AG04450 (cell line): ENCODE measurements around the gene DAPL1. TPM values are rescaled to one million over a fixed set of nuclear protein-coding genes. Genes with fewer than 3 reads are reported as not detected.

ENCODE experiments used
- CTCF ChIA-PET: fragments of 300-600, 350-600 bp; formaldehyde crosslinking; extraction: SDS; loops from one replicate; lab custom pipeline; 2022; ENCODE audit warnings: antibody characterized with exemption, inconsistent platforms; lab: Charles Lee
- POLR2A ChIA-PET: fragments of 350-600 bp; formaldehyde crosslinking; extraction: SDS; loops from one replicate; lab custom pipeline; 2021; ENCODE audit warnings: antibody characterized with exemption, inconsistent platforms; lab: Yijun Ruan, JAX
- DNase-seq: peaks from one replicate; pipeline ENCODE4 v3.0.0-alpha.2; 2011; ENCODE audit warnings: low read depth, low spot score
- H3K27ac ChIP-seq: one replicate; pipeline ENCODE4 v1.5.1; 2012; ENCODE audit warnings: low read depth, low read length, control low read depth
- H3K27me3 ChIP-seq: one replicate; pipeline ENCODE4 v1.6.0; 2012; ENCODE audit warnings: low read length; ENCODE audit not compliant: control insufficient read depth, insufficient read depth
- H3K4me3 ChIP-seq: 2 replicates; pipeline ENCODE4 v1.5.1; 2011; ENCODE audit warnings: mild to moderate bottlenecking, low read depth, low read length, control low read depth
- H3K9me3 ChIP-seq: 2 replicates; pipeline ENCODE4 v1.5.1; 2012; ENCODE audit warnings: low read length; ENCODE audit not compliant: control insufficient read depth, insufficient read depth
- polyA plus RNA-seq: library from polyadenylated mRNA; depleted of rRNA; stranded (reverse); fragments of >200 nt; gene quantifications from 2 replicates; pipeline ENCODE4 v1.2.3, GENCODE V29; 2011
- TF ChIP-seq, protein P1 (sequence below): IDR thresholded peaks from 2 replicates; pipeline ENCODE4 v1.5.1; 2011; ENCODE audit warnings: low read depth, low read length, control low read depth, inconsistent platforms

Gene DAPL1
- polyA plus RNA-seq, 1 experiment = not detected

DNA sequence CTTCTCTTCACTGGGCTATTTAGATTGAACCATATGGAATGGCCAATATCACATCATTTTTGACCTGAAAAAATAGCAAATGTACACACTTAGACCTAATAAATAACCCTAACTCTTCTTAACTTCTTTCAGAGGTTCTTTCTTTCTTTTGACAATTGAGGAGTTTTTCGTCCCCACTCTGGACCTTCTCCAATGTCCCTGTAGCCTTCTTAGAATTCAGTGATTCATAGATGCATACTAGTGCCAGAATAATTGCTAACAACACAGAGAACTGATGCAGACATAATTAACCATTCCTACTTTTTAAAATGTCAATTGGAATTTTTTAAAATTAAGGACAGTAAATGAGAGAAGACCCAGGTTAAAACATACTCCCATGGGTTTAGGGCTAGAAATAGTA, 20.0 kb downstream of the DAPL1 start:
- CTCF ChIA-PET = interaction anchor here (0.6 kb wide), 1 partner anchor 545 kb away, joined by 4 read pairs; no protein-coding TSS in a partner anchor

GRCh38 chr2:158815658-158816057, 20.5 kb downstream of the DAPL1 start:
- DNase-seq = no peak
- H3K27ac ChIP-seq = no peak overlapping the region
- no peaks in the 10 kb centered on the region for H3K9me3 ChIP-seq
- POLR2A ChIA-PET = no interaction called here
- CTCF ChIA-PET = no interaction called here
- H3K4me3 ChIP-seq = no peak overlapping the region
- TF ChIP-seq, protein P1, sequence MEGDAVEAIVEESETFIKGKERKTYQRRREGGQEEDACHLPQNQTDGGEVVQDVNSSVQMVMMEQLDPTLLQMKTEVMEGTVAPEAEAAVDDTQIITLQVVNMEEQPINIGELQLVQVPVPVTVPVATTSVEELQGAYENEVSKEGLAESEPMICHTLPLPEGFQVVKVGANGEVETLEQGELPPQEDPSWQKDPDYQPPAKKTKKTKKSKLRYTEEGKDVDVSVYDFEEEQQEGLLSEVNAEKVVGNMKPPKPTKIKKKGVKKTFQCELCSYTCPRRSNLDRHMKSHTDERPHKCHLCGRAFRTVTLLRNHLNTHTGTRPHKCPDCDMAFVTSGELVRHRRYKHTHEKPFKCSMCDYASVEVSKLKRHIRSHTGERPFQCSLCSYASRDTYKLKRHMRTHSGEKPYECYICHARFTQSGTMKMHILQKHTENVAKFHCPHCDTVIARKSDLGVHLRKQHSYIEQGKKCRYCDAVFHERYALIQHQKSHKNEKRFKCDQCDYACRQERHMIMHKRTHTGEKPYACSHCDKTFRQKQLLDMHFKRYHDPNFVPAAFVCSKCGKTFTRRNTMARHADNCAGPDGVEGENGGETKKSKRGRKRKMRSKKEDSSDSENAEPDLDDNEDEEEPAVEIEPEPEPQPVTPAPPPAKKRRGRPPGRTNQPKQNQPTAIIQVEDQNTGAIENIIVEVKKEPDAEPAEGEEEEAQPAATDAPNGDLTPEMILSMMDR = no peak
- peaks cover 5% of the 10 kb centered on the region for H3K27me3 ChIP-seq

More for the DNA sequence above, 20.0 kb downstream of the DAPL1 start:
- TF ChIP-seq, protein P1 = no peak
- DNase-seq = no peak
- POLR2A ChIA-PET = no interaction called here
- Histone ChIP-seq H3K27me3 (peaks cover 4% of the 10 kb centered on the region), H3K4me3 (no peak overlapping the region), H3K9me3 (no peaks in the 10 kb centered on the region), H3K27ac (no peak overlapping the region)

DNA sequence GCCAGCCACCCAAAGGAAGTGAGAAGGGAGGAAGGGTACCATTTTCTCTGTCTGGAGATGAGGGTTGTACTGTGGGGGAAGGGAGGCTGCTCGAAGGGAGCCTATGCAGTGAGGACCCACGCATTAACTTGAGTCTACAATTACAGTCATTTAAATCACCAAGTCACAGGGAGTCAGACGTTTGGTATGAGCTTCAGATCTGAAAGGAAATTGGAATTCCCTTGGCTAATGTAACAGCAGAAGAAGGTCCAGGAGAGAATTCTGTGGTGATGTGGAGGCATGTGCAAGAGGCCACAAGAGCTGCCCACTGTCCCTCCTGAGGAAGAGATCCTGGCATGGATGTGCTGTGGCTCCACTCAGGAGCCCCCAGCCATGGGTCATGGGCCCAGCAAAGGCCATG, 22.5 kb downstream of the DAPL1 start:
- CTCF ChIA-PET = no interaction called here
- Histone ChIP-seq H3K9me3 (no peaks in the 10 kb centered on the region), H3K27me3 (peaks cover 7% of the 10 kb centered on the region), H3K4me3 (no peak overlapping the region), H3K27ac (no peak overlapping the region)
- POLR2A ChIA-PET = no interaction called here
- TF ChIP-seq, protein P1 = no peak
- no peak for DNase-seq

DNA sequence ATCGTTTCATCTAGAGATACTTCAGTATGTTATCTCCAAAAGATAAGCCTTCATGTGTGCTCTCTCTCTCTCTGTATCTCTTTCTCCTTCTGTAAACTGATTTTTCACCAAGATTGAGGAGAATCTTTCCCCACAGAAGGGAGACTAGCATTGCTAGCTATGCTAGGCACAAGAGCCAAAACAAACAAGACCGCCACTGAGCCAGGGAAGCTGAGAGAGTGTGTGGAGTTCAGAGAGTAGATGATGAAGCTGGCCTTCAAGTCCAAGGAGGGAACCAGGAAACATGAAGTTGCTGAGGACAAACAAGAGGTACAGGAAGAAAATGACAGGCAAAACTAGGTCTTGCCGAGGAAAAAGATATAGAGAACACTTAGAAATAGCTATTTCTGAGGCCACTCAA, 23.4 kb downstream of the DAPL1 start:
- DNase-seq = no peak
- CTCF ChIA-PET = no interaction called here

DNA sequence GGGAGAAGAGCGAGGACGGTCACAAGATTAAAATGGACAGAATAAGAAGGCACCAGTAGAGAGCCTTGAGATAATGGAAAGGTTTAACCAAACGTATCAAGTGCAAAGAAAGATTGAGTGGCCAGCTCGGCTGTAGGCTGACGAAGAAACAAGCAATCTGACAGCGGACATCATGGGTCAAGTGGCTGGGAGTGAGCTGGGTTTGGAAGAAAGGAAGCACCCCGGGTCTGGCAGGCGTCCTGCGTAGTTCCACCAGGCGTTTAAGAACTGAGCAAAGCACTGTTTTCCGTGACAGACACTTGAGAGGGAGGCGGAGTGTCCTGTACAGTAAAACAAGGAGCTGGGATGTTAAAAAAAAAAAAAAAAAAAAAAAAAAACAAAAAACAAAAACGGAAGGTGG, 27.1 kb downstream of the DAPL1 start:
- H3K9me3 ChIP-seq = no peaks in the 10 kb centered on the region
- DNase-seq = no peak
- H3K27ac ChIP-seq = no peak overlapping the region
- ChIA-PET POLR2A (interaction anchor here (0.7 kb wide), 1 partner anchor 1074 kb away, joined by 3 read pairs; no protein-coding TSS in a partner anchor), CTCF (interaction anchor here (0.7 to 1.3 kb wide), 2 partner anchors 67 to 530 kb away, joined by 4 to 7 read pairs; no protein-coding TSS in a partner anchor)
- H3K4me3 ChIP-seq = no peak overlapping the region
- H3K27me3 ChIP-seq = peaks cover 10% of the 10 kb centered on the region
- TF ChIP-seq, protein P1 = no peak

More for the DNA sequence above, 23.4 kb downstream of the DAPL1 start:
- Histone ChIP-seq H3K4me3 (no peak overlapping the region), H3K27me3 (peaks cover 7% of the 10 kb centered on the region), H3K9me3 (no peaks in the 10 kb centered on the region), H3K27ac (no peak overlapping the region)
- TF ChIP-seq, protein P1 = no peak
- POLR2A ChIA-PET = no interaction called here
